ENCODE data around the gene GTPBP2.

DNA sequence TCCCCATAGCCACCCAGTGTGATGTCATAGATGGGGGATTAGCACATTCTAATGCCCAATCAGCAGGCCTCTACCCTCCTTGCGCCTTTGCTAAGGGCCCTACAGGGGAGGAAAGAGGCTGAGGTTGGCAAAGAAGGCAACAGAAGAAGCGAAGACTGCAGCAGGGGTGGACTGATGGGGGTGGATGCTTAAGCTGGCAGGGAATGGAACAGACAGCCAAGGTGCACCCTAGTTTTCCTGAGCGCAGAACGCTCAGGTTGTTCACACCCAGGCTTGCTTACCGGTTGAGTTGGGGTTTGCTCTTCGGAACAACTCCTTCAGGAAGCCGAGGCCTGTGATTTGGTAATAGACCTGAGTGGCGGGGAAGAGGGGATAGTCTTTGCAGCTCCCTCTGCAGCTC, 45.9 kb upstream of the GTPBP2 start:
- TF ChIP-seq, protein P1, sequence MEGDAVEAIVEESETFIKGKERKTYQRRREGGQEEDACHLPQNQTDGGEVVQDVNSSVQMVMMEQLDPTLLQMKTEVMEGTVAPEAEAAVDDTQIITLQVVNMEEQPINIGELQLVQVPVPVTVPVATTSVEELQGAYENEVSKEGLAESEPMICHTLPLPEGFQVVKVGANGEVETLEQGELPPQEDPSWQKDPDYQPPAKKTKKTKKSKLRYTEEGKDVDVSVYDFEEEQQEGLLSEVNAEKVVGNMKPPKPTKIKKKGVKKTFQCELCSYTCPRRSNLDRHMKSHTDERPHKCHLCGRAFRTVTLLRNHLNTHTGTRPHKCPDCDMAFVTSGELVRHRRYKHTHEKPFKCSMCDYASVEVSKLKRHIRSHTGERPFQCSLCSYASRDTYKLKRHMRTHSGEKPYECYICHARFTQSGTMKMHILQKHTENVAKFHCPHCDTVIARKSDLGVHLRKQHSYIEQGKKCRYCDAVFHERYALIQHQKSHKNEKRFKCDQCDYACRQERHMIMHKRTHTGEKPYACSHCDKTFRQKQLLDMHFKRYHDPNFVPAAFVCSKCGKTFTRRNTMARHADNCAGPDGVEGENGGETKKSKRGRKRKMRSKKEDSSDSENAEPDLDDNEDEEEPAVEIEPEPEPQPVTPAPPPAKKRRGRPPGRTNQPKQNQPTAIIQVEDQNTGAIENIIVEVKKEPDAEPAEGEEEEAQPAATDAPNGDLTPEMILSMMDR (IDR thresholded peaks at IDR 0.05) = no peak
- TF ChIP-seq EZH2 (IDR thresholded peaks at IDR 0.05; ENCODE audit: borderline replicate concordance, insufficient read depth, low read depth, low read length, poor library complexity, severe bottlenecking) = no peak
